ENCODE measurements around the gene AMD1.

The AMD1 gene

GRCh38 chr6:110875548-110876169 lies 1.1 kb downstream of the AMD1 start:
- peak overlapping the region; percentile 36 for H2AFZ ChIP-seq (ENCODE audit: low read length)

GRCh38 chr6:110876170-110876773 lies 1.7 kb downstream of the AMD1 start:
- DNase-seq, result peak; percentile 59
- peaks cover 21% of the 10 kb centered on the region for H3K4me1 ChIP-seq (ENCODE audit: low read length)
- peaks cover 55% of the 10 kb centered on the region for H4K20me1 ChIP-seq (ENCODE audit: insufficient read depth, low read length)

More at GRCh38 chr6:110875548-110876169, 1.1 kb downstream of the AMD1 start:
- H3K4me1 ChIP-seq (ENCODE audit: low read length), result peaks cover 21% of the 10 kb centered on the region
- H3F3A ChIP-seq (ENCODE audit: insufficient read depth, low read length), result peaks cover 25% of the 10 kb centered on the region
- peak overlapping the region; percentile 94 for H3K4me3 ChIP-seq (ENCODE audit: low read length)
- no peaks in the 10 kb centered on the region for H3K36me3 ChIP-seq (replicated peaks; ENCODE audit: insufficient read depth, low read length)
- peaks cover 49% of the 10 kb centered on the region for H4K20me1 ChIP-seq (ENCODE audit: insufficient read depth, low read length)
- H3K27ac ChIP-seq (ENCODE audit: low read length), result peak overlapping the region; percentile 73
- H3K4me2 ChIP-seq (ENCODE audit: low read depth, low read length), result peak overlapping the region; percentile 80
- TF ChIP-seq CTCF (IDR thresholded peaks at IDR 0.05; ENCODE audit: low read length) (no peak), EZH2 (optimal IDR thresholded peaks at IDR 0.05; ENCODE audit: low read depth, low read length) (no peak), EZH2phosphoT487 (IDR thresholded peaks at IDR 0.05; ENCODE audit: low read length) (no peak)
- no peaks in the 10 kb centered on the region for H3K9me2 ChIP-seq (replicated peaks; ENCODE audit: insufficient read depth, low read length)
- peak overlapping the region; percentile 97 for H3K9ac ChIP-seq (ENCODE audit: low read length)
- peaks cover 61% of the 10 kb centered on the region for H3K79me2 ChIP-seq (ENCODE audit: low read length)
- peak; percentile 25 for DNase-seq
- H3K9me3 ChIP-seq (replicated peaks; ENCODE audit: insufficient read depth, low read length), result no peaks in the 10 kb centered on the region
- peaks cover 14% of the 10 kb centered on the region; the same call in 1 of the 2 replicates for H3K27me3 ChIP-seq (replicated peaks; ENCODE audit: insufficient read depth, low read length)

GRCh38 chr6:110876806-110877564 lies 2.4 kb downstream of the AMD1 start:
- peaks cover 62% of the 10 kb centered on the region for H4K20me1 ChIP-seq (ENCODE audit: insufficient read depth, low read length)
- no peak overlapping the region for H3K27ac ChIP-seq (ENCODE audit: low read length)
- H3K9me3 ChIP-seq (replicated peaks; ENCODE audit: insufficient read depth, low read length), result no peaks in the 10 kb centered on the region
- peaks cover 25% of the 10 kb centered on the region for H3F3A ChIP-seq (ENCODE audit: insufficient read depth, low read length)
- TF ChIP-seq EZH2phosphoT487 (IDR thresholded peaks at IDR 0.05; ENCODE audit: low read length) (no peak), CTCF (IDR thresholded peaks at IDR 0.05; ENCODE audit: low read length) (no peak), EZH2 (optimal IDR thresholded peaks at IDR 0.05; ENCODE audit: low read depth, low read length) (no peak)
- H3K9me2 ChIP-seq (replicated peaks; ENCODE audit: insufficient read depth, low read length), result no peaks in the 10 kb centered on the region
- peak overlapping the region; percentile 97; the same call in 1 of the 2 replicates for H3K9ac ChIP-seq (ENCODE audit: low read length)
- no peak for DNase-seq
- H3K79me2 ChIP-seq (ENCODE audit: low read length), result peaks cover 74% of the 10 kb centered on the region
- H2AFZ ChIP-seq (ENCODE audit: low read length), result no peak overlapping the region
- no peaks in the 10 kb centered on the region for H3K36me3 ChIP-seq (replicated peaks; ENCODE audit: insufficient read depth, low read length)
- H3K27me3 ChIP-seq (replicated peaks; ENCODE audit: insufficient read depth, low read length), result peaks cover 9% of the 10 kb centered on the region; the same call in 1 of the 2 replicates
- H3K4me1 ChIP-seq (ENCODE audit: low read length), result peaks cover 25% of the 10 kb centered on the region
- peak overlapping the region; percentile 80 for H3K4me2 ChIP-seq (ENCODE audit: low read depth, low read length)
- peak overlapping the region; percentile 94 for H3K4me3 ChIP-seq (ENCODE audit: low read length)

More at GRCh38 chr6:110876170-110876773, 1.7 kb downstream of the AMD1 start:
- Histone ChIP-seq H3K27me3 (replicated peaks; ENCODE audit: insufficient read depth, low read length) (peaks cover 14% of the 10 kb centered on the region; the same call in 1 of the 2 replicates), H3K9ac (ENCODE audit: low read length) (peak overlapping the region; percentile 97), H3K9me2 (replicated peaks; ENCODE audit: insufficient read depth, low read length) (no peaks in the 10 kb centered on the region), H3K4me3 (ENCODE audit: low read length) (peak overlapping the region; percentile 94), H2AFZ (ENCODE audit: low read length) (no peak overlapping the region), H3F3A (ENCODE audit: insufficient read depth, low read length) (peaks cover 25% of the 10 kb centered on the region), H3K27ac (ENCODE audit: low read length) (peak overlapping the region; percentile 73), H3K9me3 (replicated peaks; ENCODE audit: insufficient read depth, low read length) (no peaks in the 10 kb centered on the region), H3K36me3 (replicated peaks; ENCODE audit: insufficient read depth, low read length) (no peaks in the 10 kb centered on the region), H3K79me2 (ENCODE audit: low read length) (peaks cover 67% of the 10 kb centered on the region), H3K4me2 (ENCODE audit: low read depth, low read length) (peak overlapping the region; percentile 80)
- TF ChIP-seq EZH2phosphoT487 (IDR thresholded peaks at IDR 0.05; ENCODE audit: low read length), result no peak
- TF ChIP-seq EZH2 (optimal IDR thresholded peaks at IDR 0.05; ENCODE audit: low read depth, low read length), result no peak
- TF ChIP-seq CTCF (IDR thresholded peaks at IDR 0.05; ENCODE audit: low read length), result no peak

Data from MM.1S (cell line).